Loucy (cell line): ENCODE measurements around the gene ALG6.

Experiments used
- H2AFZ ChIP-seq: fragments of 200-600 bp; sonication (generic); 2 replicates; pipeline ENCODE4 v1.6.0; 2016; ENCODE audit warnings: antibody characterized with exemption, mild to moderate bottlenecking, low read length, moderate library complexity
- H3F3A ChIP-seq: fragments of 200-600 bp; 2 replicates; pipeline ENCODE4 v1.6.0; 2016; ENCODE audit warnings: antibody characterized with exemption, low read depth, mild to moderate bottlenecking
- H3K27me3 ChIP-seq: fragments of 200-600 bp; sonication (generic); 2 replicates; pipeline ENCODE4 v1.6.1; 2014; ENCODE audit warnings: low read length, mild to moderate bottlenecking; ENCODE audit not compliant: insufficient read depth, poor library complexity, severe bottlenecking
- H3K36me3 ChIP-seq: fragments of 200-600 bp; sonication (generic); 2 replicates; pipeline ENCODE4 v1.6.1; 2016; ENCODE audit warnings: low read length; ENCODE audit not compliant: insufficient read depth
- H3K4me1 ChIP-seq: fragments of 200-600 bp; sonication (generic); 2 replicates; pipeline ENCODE4 v1.5.1; 2014; ENCODE audit warnings: low read length, mild to moderate bottlenecking; ENCODE audit not compliant: insufficient read depth, poor library complexity, severe bottlenecking
- H3K4me2 ChIP-seq: fragments of 200-600 bp; sonication (generic); 2 replicates; pipeline ENCODE4 v1.6.0; 2014; ENCODE audit warnings: antibody characterized with exemption, low read length, low read depth, mild to moderate bottlenecking; ENCODE audit not compliant: poor library complexity, severe bottlenecking
- H3K4me3 ChIP-seq: fragments of 200-600 bp; sonication (generic); 2 replicates; pipeline ENCODE4 v1.5.1; 2014; ENCODE audit warnings: low read length, mild to moderate bottlenecking, mixed read lengths; ENCODE audit not compliant: poor library complexity, severe bottlenecking
- H3K79me2 ChIP-seq: fragments of 200-600 bp; sonication (generic); 2 replicates; pipeline ENCODE4 v1.6.1; 2014; ENCODE audit warnings: low read length; ENCODE audit not compliant: insufficient read depth
- H3K9ac ChIP-seq: fragments of 200-600 bp; sonication (generic); 2 replicates; pipeline ENCODE4 v1.6.0; 2014; ENCODE audit warnings: mild to moderate bottlenecking, low read depth, low read length, moderate library complexity; ENCODE audit not compliant: poor library complexity, severe bottlenecking
- H3K9me2 ChIP-seq: fragments of 200-600 bp; sonication (generic); replicated peaks from 2 replicates; pipeline ENCODE4 v1.6.1; 2016; ENCODE audit warnings: low read depth, low read length, mixed read lengths
- H3K9me3 ChIP-seq: fragments of 200-600 bp; sonication (generic); 2 replicates; pipeline ENCODE4 v1.6.1; 2014; ENCODE audit warnings: mild to moderate bottlenecking, antibody characterized with exemption, low read length, low read depth; ENCODE audit not compliant: insufficient read depth
- H4K20me1 ChIP-seq: fragments of 200-600 bp; sonication (generic); 2 replicates; pipeline ENCODE4 v1.6.0; 2014; ENCODE audit warnings: antibody characterized with exemption, low read length, mild to moderate bottlenecking; ENCODE audit not compliant: insufficient read depth, poor library complexity, severe bottlenecking
- EZH2phosphoT487 ChIP-seq: fragments of 200-600 bp; IDR thresholded peaks from 2 replicates; pipeline ENCODE4 v1.6.1; 2018; ENCODE audit warnings: antibody characterized with exemption, mild to moderate bottlenecking, moderate library complexity, borderline replicate concordance
- TF ChIP-seq, protein P1 (sequence below): fragments of 200-600 bp; sonication (generic); conservative IDR thresholded peaks from 2 replicates; pipeline ENCODE4 v1.5.1; 2014; ENCODE audit warnings: mild to moderate bottlenecking, antibody characterized with exemption, low read length

ALG6 gene

GRCh38 chr1:63323865-63324778 is 43.3 kb upstream of the ALG6 start:
- Histone ChIP-seq H3K9me2 (no peaks in the 10 kb centered on the region), H3K4me3 (no peak overlapping the region), H3K27me3 (no peaks in the 10 kb centered on the region), H3K79me2 (no peaks in the 10 kb centered on the region), H3K9me3 (no peaks in the 10 kb centered on the region), H3K4me2 (no peak overlapping the region), H3K4me1 (no peaks in the 10 kb centered on the region), H2AFZ (no peak overlapping the region), H3K36me3 (no peaks in the 10 kb centered on the region), H4K20me1 (no peaks in the 10 kb centered on the region), H3F3A (no peaks in the 10 kb centered on the region), H3K9ac (no peak overlapping the region)
- TF ChIP-seq, protein P1, sequence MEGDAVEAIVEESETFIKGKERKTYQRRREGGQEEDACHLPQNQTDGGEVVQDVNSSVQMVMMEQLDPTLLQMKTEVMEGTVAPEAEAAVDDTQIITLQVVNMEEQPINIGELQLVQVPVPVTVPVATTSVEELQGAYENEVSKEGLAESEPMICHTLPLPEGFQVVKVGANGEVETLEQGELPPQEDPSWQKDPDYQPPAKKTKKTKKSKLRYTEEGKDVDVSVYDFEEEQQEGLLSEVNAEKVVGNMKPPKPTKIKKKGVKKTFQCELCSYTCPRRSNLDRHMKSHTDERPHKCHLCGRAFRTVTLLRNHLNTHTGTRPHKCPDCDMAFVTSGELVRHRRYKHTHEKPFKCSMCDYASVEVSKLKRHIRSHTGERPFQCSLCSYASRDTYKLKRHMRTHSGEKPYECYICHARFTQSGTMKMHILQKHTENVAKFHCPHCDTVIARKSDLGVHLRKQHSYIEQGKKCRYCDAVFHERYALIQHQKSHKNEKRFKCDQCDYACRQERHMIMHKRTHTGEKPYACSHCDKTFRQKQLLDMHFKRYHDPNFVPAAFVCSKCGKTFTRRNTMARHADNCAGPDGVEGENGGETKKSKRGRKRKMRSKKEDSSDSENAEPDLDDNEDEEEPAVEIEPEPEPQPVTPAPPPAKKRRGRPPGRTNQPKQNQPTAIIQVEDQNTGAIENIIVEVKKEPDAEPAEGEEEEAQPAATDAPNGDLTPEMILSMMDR, result no peak
- no peak for TF ChIP-seq EZH2phosphoT487

- Histone ChIP-seq H3K36me3 (no peaks in the 10 kb centered on the region), H3K27me3 (no peaks in the 10 kb centered on the region), H3K9me2 (no peaks in the 10 kb centered on the region), H3K79me2 (no peaks in the 10 kb centered on the region), H3K4me2 (no peak overlapping the region), H3K9ac (no peak overlapping the region), H3K9me3 (no peaks in the 10 kb centered on the region), H2AFZ (no peak overlapping the region), H3F3A (no peaks in the 10 kb centered on the region), H3K4me3 (no peak overlapping the region), H3K4me1 (no peaks in the 10 kb centered on the region), H4K20me1 (no peaks in the 10 kb centered on the region)
- TF ChIP-seq, protein P1, result no peak
- no peak for TF ChIP-seq EZH2phosphoT487
Observed at GRCh38 chr1:63324779-63325119, 42.7 kb upstream of the ALG6 start.

GRCh38 chr1:63325279-63325985 is 42.0 kb upstream of the ALG6 start:
- Histone ChIP-seq H2AFZ (no peak overlapping the region), H3K9ac (no peak overlapping the region), H3K4me3 (no peak overlapping the region), H3K4me2 (peak overlapping the region; percentile 27), H3K27me3 (no peaks in the 10 kb centered on the region), H3K79me2 (no peaks in the 10 kb centered on the region), H3K4me1 (no peaks in the 10 kb centered on the region), H3F3A (no peaks in the 10 kb centered on the region), H3K9me2 (no peaks in the 10 kb centered on the region), H3K9me3 (no peaks in the 10 kb centered on the region), H4K20me1 (no peaks in the 10 kb centered on the region), H3K36me3 (no peaks in the 10 kb centered on the region)
- TF ChIP-seq, protein P1, result no peak
- no peak for TF ChIP-seq EZH2phosphoT487
